Mesothelial cell of epicardium (in vitro differentiated cells): ENCODE results near the gene SERPINB6. TPM values are rescaled to one million over a fixed set of nuclear protein-coding genes. Genes with fewer than 3 reads are reported as not detected.
"Not testable (repeated sequence)": the region's sequence is repeated elsewhere in the genome, so short reads cannot be mapped to it uniquely, and the experiment has no call there.

ENCODE experiments used
- DNase-seq, 2 experiments: peaks; one replicate each; pipeline ENCODE4 v3.0.0; 2021; ENCODE audit warnings: low spot score in 2 of 2; ENCODE audit not compliant: unreplicated experiment in 2 of 2
- H3K27ac Mint-ChIP-seq: 2 replicates; pipeline ENCODE4 v1.8.0; 2021; ENCODE audit warnings: mixed read lengths
- H3K27me3 Mint-ChIP-seq: 2 replicates; pipeline ENCODE4 v1.8.0; 2021; ENCODE audit warnings: low read depth, mixed read lengths
- H3K36me3 Mint-ChIP-seq: 2 replicates; pipeline ENCODE4 v1.8.0; 2021; ENCODE audit warnings: mixed read lengths
- H3K4me1 Mint-ChIP-seq: 2 replicates; pipeline ENCODE4 v1.8.0; 2021; ENCODE audit warnings: mixed read lengths
- H3K4me3 Mint-ChIP-seq: 2 replicates; pipeline ENCODE4 v1.8.0; 2021; ENCODE audit warnings: mild to moderate bottlenecking, moderate library complexity, mixed read lengths
- H3K9me3 Mint-ChIP-seq: 2 replicates; pipeline ENCODE4 v1.8.0; 2021; ENCODE audit warnings: mixed read lengths
- CTCF ChIP-seq: fragments of 200-600 bp; sonication (generic); IDR thresholded peaks from one replicate; pipeline ENCODE4 v1.5.0; 2021; ENCODE audit warnings: antibody characterized with exemption; ENCODE audit not compliant: unreplicated experiment
- total RNA-seq: library from RNA; stranded (reverse); gene quantifications from 3 replicates; pipeline ENCODE4 v1.2.1, GENCODE V29; 2021

The SERPINB6 gene
- total RNA-seq, 1 donor from 2014 or later = 93.4 TPM

- Mint-ChIP-seq H3K36me3 (peaks cover 22% of the 10 kb centered on the region), H3K9me3 (no peaks in the 10 kb centered on the region), H3K4me3 (no peak overlapping the region), H3K4me1 (peaks cover 18% of the 10 kb centered on the region), H3K27me3 (no peaks in the 10 kb centered on the region), H3K27ac (no peak overlapping the region)
- TF ChIP-seq CTCF = no peak
- no peak for DNase-seq
Measured at GRCh38 chr6:2945153-2945452, 26.3 kb downstream of the SERPINB6 start.

- DNase-seq = no peak
- peaks cover 18% of the 10 kb centered on the region for H3K4me1 Mint-ChIP-seq
- no peaks in the 10 kb centered on the region for H3K27me3 Mint-ChIP-seq
- H3K27ac Mint-ChIP-seq = no peak overlapping the region
- no peak overlapping the region for H3K4me3 Mint-ChIP-seq
- no peak for TF ChIP-seq CTCF
- H3K9me3 Mint-ChIP-seq = no peaks in the 10 kb centered on the region
- H3K36me3 Mint-ChIP-seq = peaks cover 22% of the 10 kb centered on the region
Measured at GRCh38 chr6:2944405-2945152, 26.8 kb downstream of the SERPINB6 start.

- no peak for TF ChIP-seq CTCF
- no peaks in the 10 kb centered on the region for H3K9me3 Mint-ChIP-seq
- no peak overlapping the region for H3K4me3 Mint-ChIP-seq
- no peaks in the 10 kb centered on the region for H3K27me3 Mint-ChIP-seq
- H3K4me1 Mint-ChIP-seq = peaks cover 18% of the 10 kb centered on the region
- H3K36me3 Mint-ChIP-seq = peaks cover 14% of the 10 kb centered on the region
- DNase-seq = no peak
- no peak overlapping the region for H3K27ac Mint-ChIP-seq
Measured at GRCh38 chr6:2943564-2943955, 27.8 kb downstream of the SERPINB6 start.

- DNase-seq = peak in 1 of 2 experiments; percentile 19
- H3K9me3 Mint-ChIP-seq = no peaks in the 10 kb centered on the region
- H3K4me3 Mint-ChIP-seq = no peak overlapping the region
- no peak for TF ChIP-seq CTCF
- H3K27me3 Mint-ChIP-seq = no peaks in the 10 kb centered on the region
- peaks cover 10% of the 10 kb centered on the region for H3K36me3 Mint-ChIP-seq
- peaks cover 22% of the 10 kb centered on the region for H3K4me1 Mint-ChIP-seq
- peak overlapping the region; percentile 68 for H3K27ac Mint-ChIP-seq
Measured at GRCh38 chr6:2942914-2943563, 28.3 kb downstream of the SERPINB6 start.

- H3K9me3 Mint-ChIP-seq, H3K27me3 Mint-ChIP-seq, H3K36me3 Mint-ChIP-seq, H3K4me3 Mint-ChIP-seq: not testable (repeated sequence)
- peak in 1 of 2 experiments; percentile 9 for DNase-seq
- Mint-ChIP-seq H3K27ac (peak overlapping the region; percentile 80), H3K4me1 (peaks cover 22% of the 10 kb centered on the region)
Measured at GRCh38 chr6:2942116-2942515, 29.3 kb downstream of the SERPINB6 start.

- Mint-ChIP-seq H3K27ac (no peak overlapping the region), H3K27me3 (no peaks in the 10 kb centered on the region), H3K36me3 (peaks cover 2% of the 10 kb centered on the region), H3K9me3 (peaks cover 9% of the 10 kb centered on the region), H3K4me1 (peaks cover 22% of the 10 kb centered on the region), H3K4me3 (no peak overlapping the region)
- DNase-seq = peak in 1 of 2 experiments; percentile 13
- TF ChIP-seq CTCF = no peak
Measured at GRCh38 chr6:2940851-2941250, 30.5 kb downstream of the SERPINB6 start.
